ENCODE measurements around the gene ZC3H12D.

DNA sequence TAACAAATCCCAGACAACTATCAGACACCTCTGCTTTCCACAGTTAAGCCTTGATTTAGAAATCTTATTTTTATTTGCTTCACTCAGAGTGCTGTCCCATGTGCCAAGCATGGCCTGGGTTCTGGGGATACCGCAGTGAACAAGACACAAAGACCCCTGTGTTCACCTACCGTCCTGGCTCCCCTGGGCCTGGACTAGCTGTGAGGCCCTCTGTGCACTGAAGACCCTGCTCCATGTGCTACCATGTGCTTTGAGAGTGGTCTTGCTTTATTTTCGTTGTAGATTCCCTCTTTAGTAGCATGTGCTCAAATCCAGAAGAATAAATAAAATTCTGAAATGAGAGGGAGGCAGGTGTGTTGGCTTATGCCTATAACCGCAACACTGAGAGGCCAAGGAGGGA, 62.2 kb downstream of the ZC3H12D start:
- TF ChIP-seq ZFX (CRISPR knock-in tag; IDR thresholded peaks at IDR 0.05; ENCODE audit: low read depth): no peak
- TF ChIP-seq, protein P1, sequence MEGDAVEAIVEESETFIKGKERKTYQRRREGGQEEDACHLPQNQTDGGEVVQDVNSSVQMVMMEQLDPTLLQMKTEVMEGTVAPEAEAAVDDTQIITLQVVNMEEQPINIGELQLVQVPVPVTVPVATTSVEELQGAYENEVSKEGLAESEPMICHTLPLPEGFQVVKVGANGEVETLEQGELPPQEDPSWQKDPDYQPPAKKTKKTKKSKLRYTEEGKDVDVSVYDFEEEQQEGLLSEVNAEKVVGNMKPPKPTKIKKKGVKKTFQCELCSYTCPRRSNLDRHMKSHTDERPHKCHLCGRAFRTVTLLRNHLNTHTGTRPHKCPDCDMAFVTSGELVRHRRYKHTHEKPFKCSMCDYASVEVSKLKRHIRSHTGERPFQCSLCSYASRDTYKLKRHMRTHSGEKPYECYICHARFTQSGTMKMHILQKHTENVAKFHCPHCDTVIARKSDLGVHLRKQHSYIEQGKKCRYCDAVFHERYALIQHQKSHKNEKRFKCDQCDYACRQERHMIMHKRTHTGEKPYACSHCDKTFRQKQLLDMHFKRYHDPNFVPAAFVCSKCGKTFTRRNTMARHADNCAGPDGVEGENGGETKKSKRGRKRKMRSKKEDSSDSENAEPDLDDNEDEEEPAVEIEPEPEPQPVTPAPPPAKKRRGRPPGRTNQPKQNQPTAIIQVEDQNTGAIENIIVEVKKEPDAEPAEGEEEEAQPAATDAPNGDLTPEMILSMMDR (CRISPR knock-in tag; IDR thresholded peaks at IDR 0.05): no peak
- no peak for TF ChIP-seq XRCC5 (optimal IDR thresholded peaks at IDR 0.05; ENCODE audit: low read length)
- TF ChIP-seq TBP (CRISPR knock-in tag; IDR thresholded peaks at IDR 0.05): no peak
- TF ChIP-seq, protein P2, sequence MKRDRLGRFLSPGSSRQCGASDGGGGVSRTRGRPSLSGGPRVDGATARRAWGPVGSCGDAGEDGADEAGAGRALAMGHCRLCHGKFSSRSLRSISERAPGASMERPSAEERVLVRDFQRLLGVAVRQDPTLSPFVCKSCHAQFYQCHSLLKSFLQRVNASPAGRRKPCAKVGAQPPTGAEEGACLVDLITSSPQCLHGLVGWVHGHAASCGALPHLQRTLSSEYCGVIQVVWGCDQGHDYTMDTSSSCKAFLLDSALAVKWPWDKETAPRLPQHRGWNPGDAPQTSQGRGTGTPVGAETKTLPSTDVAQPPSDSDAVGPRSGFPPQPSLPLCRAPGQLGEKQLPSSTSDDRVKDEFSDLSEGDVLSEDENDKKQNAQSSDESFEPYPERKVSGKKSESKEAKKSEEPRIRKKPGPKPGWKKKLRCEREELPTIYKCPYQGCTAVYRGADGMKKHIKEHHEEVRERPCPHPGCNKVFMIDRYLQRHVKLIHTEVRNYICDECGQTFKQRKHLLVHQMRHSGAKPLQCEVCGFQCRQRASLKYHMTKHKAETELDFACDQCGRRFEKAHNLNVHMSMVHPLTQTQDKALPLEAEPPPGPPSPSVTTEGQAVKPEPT (CRISPR knock-in tag; IDR thresholded peaks at IDR 0.05; ENCODE audit: low read depth): no peak
- TF ChIP-seq RXRA (CRISPR knock-in tag; IDR thresholded peaks at IDR 0.05): no peak
- TF ChIP-seq SKI (IDR thresholded peaks at IDR 0.05; ENCODE audit: partially characterized antibody): no peak
- no peak for TF ChIP-seq HNRNPL (IDR thresholded peaks at IDR 0.05; ENCODE audit: low read depth, low read length)
- no peak for TF ChIP-seq NCOR1 (IDR thresholded peaks at IDR 0.05; ENCODE audit: borderline replicate concordance, low read length)
- no peak for TF ChIP-seq HOXA5 (CRISPR knock-in tag; IDR thresholded peaks at IDR 0.05)
- TF ChIP-seq ZBTB21 (CRISPR knock-in tag; IDR thresholded peaks at IDR 0.05): no peak
- TF ChIP-seq, protein P3, sequence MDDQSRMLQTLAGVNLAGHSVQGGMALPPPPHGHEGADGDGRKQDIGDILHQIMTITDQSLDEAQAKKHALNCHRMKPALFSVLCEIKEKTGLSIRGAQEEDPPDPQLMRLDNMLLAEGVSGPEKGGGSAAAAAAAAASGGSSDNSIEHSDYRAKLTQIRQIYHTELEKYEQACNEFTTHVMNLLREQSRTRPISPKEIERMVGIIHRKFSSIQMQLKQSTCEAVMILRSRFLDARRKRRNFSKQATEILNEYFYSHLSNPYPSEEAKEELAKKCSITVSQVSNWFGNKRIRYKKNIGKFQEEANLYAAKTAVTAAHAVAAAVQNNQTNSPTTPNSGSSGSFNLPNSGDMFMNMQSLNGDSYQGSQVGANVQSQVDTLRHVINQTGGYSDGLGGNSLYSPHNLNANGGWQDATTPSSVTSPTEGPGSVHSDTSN (CRISPR knock-in tag; IDR thresholded peaks at IDR 0.05; ENCODE audit: borderline replicate concordance): no peak
- TF ChIP-seq, protein P4, sequence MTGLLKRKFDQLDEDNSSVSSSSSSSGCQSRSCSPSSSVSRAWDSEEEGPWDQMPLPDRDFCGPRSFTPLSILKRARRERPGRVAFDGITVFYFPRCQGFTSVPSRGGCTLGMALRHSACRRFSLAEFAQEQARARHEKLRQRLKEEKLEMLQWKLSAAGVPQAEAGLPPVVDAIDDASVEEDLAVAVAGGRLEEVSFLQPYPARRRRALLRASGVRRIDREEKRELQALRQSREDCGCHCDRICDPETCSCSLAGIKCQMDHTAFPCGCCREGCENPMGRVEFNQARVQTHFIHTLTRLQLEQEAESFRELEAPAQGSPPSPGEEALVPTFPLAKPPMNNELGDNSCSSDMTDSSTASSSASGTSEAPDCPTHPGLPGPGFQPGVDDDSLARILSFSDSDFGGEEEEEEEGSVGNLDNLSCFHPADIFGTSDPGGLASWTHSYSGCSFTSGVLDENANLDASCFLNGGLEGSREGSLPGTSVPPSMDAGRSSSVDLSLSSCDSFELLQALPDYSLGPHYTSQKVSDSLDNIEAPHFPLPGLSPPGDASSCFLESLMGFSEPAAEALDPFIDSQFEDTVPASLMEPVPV (CRISPR knock-in tag; IDR thresholded peaks at IDR 0.05): no peak

All from HepG2 (cell line).